LHCN-M2 (cell line): ENCODE results near the gene PTPRR. TPM values are rescaled to one million over a fixed set of nuclear protein-coding genes. Genes with fewer than 3 reads are reported as not detected.
A peak's percentile ranks its signal among the peaks of the same experiment; 100 is the strongest.

Source experiments
- DNase-seq: peaks from one replicate; pipeline ENCODE4 v3.0.0-alpha.2; 2012; ENCODE audit warnings: low read depth
- total RNA-seq: library from RNA; depleted of rRNA; stranded (reverse); fragments of >200 nt; gene quantifications from 2 replicates; pipeline ENCODE4 v1.2.3, GENCODE V29; 2014

The PTPRR gene
- total RNA-seq, 1 experiment from 2014 or later, result 1.4 TPM

GRCh38 chr12:70910666-70911065 is 9.9 kb downstream of the PTPRR start:
- no peak for DNase-seq

- no peak for DNase-seq
These were observed 11.6 kb downstream of the PTPRR start for GRCh38 chr12:70908978-70909377.

- no peak for DNase-seq
These were observed 13.1 kb downstream of the PTPRR start for GRCh38 chr12:70907412-70907811.

- DNase-seq, result no peak
These were observed 24.6 kb downstream of the PTPRR start for GRCh38 chr12:70895956-70896355.

- no peak for DNase-seq
These were observed 27.9 kb downstream of the PTPRR start for GRCh38 chr12:70892593-70892992.

- DNase-seq, result no peak
These were observed 29.4 kb downstream of the PTPRR start for GRCh38 chr12:70890895-70891832.

- peak; percentile 41 for DNase-seq
These were observed 34.6 kb downstream of the PTPRR start for GRCh38 chr12:70885956-70886355.

GRCh38 chr12:70883855-70884254 is 36.7 kb downstream of the PTPRR start:
- DNase-seq, result no peak

- no peak for DNase-seq
These were observed 39.8 kb downstream of the PTPRR start for GRCh38 chr12:70880744-70881143.

- DNase-seq, result peak; percentile 26
These were observed 43.6 kb downstream of the PTPRR start for GRCh38 chr12:70876952-70877351.

GRCh38 chr12:70875628-70876027 is 44.9 kb downstream of the PTPRR start:
- no peak for DNase-seq

GRCh38 chr12:70854881-70855568 is 65.5 kb downstream of the PTPRR start:
- DNase-seq, result no peak

- peak; percentile 77 for DNase-seq
These were observed 66.4 kb downstream of the PTPRR start for GRCh38 chr12:70854138-70854537.

GRCh38 chr12:70853326-70853725 is 67.2 kb downstream of the PTPRR start:
- peak; percentile 95 for DNase-seq

- no peak for DNase-seq
These were observed 68.0 kb downstream of the PTPRR start for GRCh38 chr12:70852416-70853150.

- peak; percentile 52 for DNase-seq
These were observed 71.1 kb downstream of the PTPRR start for GRCh38 chr12:70849265-70849960.

- no peak for DNase-seq
These were observed 72.7 kb downstream of the PTPRR start for GRCh38 chr12:70847871-70848270.

- DNase-seq, result no peak
These were observed 75.3 kb downstream of the PTPRR start for GRCh38 chr12:70845268-70845667.

- DNase-seq, result no peak
These were observed 77.2 kb downstream of the PTPRR start for GRCh38 chr12:70843363-70843762.

GRCh38 chr12:70842942-70843341 is 77.6 kb downstream of the PTPRR start:
- no peak for DNase-seq

- peak; percentile 47 for DNase-seq
These were observed 78.4 kb downstream of the PTPRR start for GRCh38 chr12:70842136-70842535.
